ENCODE results near the gene FOXC2.
"Not testable (repeated sequence)": the region's sequence is repeated elsewhere in the genome, so short reads cannot be mapped to it uniquely, and the experiment has no call there.

FOXC2 gene

GRCh38 chr16:86575095-86575685 lies 8.6 kb downstream of the FOXC2 start:
- no peak for DNase-seq

DNA sequence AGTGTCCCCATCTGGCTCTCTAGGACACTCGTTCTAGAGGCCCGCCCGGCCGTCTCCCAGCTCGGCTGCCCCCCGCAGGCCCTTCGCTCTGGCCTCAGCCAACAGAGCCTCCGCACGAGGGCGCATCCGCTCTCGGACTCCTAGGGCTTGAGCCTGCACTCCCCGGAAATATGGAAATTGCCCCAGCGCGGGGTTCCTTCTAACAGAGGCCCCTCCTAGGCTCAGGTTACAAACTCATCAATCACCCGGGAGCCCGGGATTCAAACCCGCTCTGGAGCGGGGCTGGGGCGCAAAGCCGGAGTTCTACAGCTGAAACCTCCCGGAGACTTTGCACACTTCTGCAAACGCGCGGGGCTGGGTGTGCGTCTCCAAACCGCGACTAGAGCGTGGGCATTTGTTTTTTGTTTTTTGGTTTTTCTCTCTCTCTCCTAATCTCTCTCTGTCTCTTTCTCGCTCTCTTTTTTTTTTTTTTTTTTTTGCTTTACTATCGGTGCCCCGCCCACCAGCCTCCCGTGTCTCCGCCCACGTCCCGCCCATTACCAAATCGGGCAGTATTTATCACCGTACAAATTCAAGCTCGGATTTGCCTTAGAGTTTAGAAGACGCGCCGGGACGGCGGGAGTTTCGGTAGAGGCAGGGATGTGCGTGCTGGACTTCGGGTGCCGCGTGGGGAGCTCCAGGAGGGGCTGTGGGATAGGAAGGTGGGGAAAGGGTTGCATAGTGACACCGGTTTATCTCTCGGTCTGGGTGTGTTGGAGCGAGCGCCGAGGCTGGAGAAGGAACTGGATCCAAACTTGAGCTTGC lies 9.3 kb downstream of the FOXC2 start:
- no peak for DNase-seq

DNA sequence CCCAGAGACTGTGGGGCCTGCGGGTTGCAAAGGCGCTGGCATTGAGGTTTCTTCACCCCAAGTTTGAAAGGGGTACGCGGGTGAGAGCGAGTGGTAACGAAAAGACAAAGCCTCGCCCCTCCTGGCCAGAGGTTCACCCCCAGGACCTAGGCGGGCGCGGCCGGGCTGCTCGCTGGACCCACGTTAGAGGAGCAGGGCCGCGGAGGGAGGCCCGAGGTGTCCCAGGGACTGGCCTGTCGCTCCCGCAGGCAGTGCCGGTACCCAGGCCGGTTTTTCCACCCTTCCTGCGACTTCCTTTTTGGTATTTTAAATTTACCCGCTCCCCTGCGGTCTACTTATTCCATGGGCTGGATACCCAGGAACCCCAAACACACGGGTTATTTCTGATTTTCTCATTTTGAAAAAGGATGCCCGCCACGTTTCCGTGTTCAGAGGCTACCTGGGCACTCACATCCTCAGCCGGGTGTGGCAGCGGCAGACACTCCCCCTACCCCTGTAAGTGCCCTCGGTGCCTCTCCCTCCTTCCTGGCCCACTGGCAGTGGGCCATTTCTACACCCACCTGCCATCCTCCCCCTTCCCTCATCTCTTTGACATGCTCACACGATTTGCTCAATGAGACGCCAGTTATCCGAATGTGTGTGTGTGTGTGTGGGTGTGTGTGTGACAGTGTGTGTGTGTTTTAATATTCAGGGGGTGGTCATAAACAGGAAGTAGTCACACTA lies 10.1 kb downstream of the FOXC2 start:
- no peak for DNase-seq

DNA sequence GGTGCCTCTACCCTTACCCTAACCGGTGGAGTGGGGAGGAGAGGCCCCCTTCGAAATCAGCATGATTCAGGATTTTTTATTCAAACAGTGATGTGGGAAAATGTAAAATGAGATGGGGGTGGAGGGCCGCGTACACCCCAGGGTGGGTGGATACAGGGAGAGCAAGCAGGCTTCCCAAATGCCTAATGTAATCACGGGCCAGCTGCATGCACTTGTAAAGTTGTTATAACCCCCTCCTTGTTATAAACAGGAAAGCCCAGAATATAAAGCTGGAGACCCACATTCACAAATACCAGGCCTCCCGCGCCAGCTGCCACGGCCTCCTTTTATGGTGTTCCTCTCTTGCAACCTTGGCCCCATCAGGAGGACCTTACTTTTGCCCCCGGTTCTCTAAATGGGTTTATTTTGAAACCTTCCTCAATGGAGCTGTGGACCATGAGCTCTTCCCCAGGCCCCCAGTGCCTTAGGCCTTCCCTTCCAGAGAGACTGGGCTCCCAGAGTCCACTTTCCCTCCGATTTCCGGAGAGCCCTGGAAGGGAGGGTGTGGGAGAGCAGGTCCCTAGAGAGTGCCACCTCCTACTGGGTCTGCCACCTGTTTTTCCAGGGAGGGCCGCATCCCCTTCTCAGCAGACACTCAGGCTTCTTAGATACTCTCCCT lies 10.8 kb downstream of the FOXC2 start:
- DNase-seq = no peak

DNA sequence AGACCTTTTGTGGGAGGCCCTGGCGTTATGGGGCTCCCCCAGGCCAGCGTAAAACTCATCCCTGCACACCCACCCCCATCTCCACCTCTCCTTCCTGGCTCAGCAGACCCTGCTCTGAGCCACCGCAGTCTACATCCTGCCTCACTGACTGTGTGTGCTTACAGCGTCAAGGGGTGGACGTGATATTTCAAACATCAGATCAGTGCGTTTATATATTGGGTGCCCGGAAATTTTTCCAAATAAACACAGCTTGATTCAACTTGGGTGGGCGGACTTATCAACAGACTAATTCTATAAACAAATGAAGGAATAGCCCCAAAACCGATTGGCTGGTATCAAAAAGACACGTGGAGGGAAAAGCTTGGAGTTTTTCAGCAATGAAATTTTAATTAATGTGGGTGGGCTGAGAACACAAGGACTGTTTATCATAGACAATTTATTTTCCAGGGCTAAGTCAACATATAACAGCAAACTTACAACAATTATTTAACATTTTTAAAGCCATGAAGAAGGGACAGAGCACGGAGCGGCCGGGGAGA lies 11.5 kb downstream of the FOXC2 start, which contains the start of gene FOXL1:
Gene FOXL1, plus strand, starts transcription at position 489 of the 539 bp plus-strand sequence. CDS start 175 bp downstream, outside the sequence.
- no peak for DNase-seq

DNA sequence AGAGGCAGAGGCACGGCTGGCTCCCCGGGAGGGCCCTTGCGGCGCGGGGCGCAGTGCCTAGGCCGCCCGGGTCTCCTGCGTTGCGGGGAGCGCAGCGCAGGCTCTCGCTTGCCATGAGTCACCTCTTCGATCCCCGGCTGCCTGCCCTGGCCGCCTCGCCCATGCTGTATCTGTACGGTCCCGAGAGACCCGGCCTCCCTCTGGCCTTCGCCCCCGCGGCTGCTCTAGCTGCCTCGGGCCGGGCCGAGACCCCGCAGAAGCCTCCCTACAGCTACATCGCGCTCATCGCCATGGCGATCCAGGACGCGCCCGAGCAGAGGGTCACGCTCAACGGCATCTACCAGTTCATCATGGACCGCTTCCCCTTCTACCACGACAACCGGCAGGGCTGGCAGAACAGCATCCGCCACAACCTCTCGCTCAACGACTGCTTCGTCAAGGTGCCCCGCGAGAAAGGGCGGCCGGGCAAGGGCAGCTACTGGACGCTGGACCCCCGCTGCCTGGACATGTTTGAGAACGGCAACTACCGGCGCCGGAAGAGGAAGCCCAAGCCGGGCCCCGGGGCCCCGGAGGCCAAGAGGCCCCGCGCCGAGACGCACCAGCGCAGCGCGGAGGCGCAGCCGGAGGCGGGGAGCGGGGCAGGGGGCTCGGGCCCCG lies 12.1 kb downstream of the FOXC2 start:
- no peak for DNase-seq

- DNase-seq = no peak
Observed at GRCh38 chr16:86579268-86580062, 12.8 kb downstream of the FOXC2 start.

GRCh38 chr16:86580063-86580790 lies 13.6 kb downstream of the FOXC2 start:
- DNase-seq = no peak

DNA sequence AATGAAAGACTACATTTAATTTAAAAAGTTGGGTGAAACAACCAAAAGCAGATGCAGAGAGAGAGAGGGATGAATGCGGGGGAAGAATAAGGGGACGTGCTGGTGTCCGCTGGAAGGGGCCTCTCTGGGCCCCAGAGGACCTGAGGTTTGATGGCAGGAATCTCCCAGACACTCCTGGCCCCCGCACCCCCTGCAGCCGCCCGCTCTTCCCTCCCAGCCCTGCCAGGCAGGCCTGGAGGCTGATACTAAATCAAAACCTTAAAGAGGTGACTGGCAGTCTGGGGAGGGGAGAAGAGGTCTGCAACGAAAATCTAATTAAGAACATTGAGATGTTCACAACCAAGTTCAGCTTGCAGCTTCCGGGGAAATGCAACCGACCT lies 14.2 kb downstream of the FOXC2 start:
- DNase-seq = no peak

- DNase-seq = no peak
Observed at GRCh38 chr16:86581458-86581857, 14.8 kb downstream of the FOXC2 start.

- DNase-seq = no peak
Observed at GRCh38 chr16:86584071-86584685, 17.5 kb downstream of the FOXC2 start.

GRCh38 chr16:86584726-86585721 lies 18.4 kb downstream of the FOXC2 start:
- DNase-seq = no peak

DNA sequence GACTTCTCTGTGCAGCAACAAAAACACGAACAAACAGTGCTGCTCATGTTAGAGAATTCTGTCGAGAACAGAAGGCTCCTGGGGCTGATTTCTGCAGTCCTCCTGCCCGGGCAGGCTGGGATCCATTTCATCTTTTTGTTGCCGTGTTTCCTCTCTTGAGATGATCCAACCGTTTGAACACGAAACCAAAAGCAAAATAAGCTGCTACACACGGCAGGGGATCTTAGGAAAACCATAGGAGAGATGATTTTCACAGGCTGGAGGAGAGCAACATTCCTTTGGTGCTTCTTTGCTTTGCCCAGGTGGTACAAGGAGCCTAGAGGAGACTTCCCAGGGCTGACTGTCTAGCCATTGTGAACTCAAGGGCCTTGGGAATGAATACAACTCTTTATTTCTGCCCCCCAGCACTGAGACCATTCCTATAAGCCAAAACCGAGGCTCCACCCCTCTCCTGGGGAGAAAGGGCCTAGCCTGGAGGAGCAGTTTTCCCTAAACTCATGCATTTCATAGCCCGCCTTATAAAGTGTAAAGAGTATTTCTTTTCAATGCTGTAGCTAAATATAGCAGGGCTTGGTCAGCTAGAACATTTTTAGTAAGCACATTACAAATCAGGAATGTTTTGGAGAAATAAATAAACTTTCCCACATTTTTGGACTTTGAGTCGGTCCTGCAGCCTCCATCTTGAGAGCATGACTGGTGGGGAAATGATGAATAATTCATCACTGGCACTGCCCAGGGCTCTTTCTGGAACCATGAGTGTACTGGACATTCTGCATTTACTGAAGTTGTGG lies 19.4 kb downstream of the FOXC2 start:
- DNase-seq = no peak

GRCh38 chr16:86587487-86587886 lies 20.9 kb downstream of the FOXC2 start:
- no peak for DNase-seq

GRCh38 chr16:86587955-86588354 lies 21.3 kb downstream of the FOXC2 start:
- not testable (repeated sequence) for DNase-seq

GRCh38 chr16:86590501-86591144 lies 24.0 kb downstream of the FOXC2 start:
- no peak for DNase-seq

GRCh38 chr16:86591270-86591669 lies 24.6 kb downstream of the FOXC2 start:
- DNase-seq = no peak
